Caco-2 (cell line): Measurements from ENCODE around the gene CAND2. TPM values are rescaled to one million over a fixed set of nuclear protein-coding genes. Genes with fewer than 3 reads are reported as not detected.

Experiments
- BruUV-seq: library from RNA; stranded (reverse); fragments of 400-500 nt; replicated peaks from 2 replicates; lab custom pipeline; 2021; lab: Mats Ljungman, UMichigan
- CTCF ChIA-PET: fragments of 300-600 bp; sonication (Branson Sonifier 250); formaldehyde crosslinking; loops from one replicate; lab custom pipeline; 2022; ENCODE audit warnings: antibody characterized with exemption; lab: Charles Lee
- POLR2A ChIA-PET: fragments of 300-600 bp; sonication (Branson Sonifier 250); formaldehyde crosslinking; loops from one replicate; lab custom pipeline; 2022; ENCODE audit warnings: antibody characterized with exemption; lab: Charles Lee
- DNase-seq, 2 experiments: peaks; one replicate each; pipeline versions ENCODE4 v3.0.0 to v3.0.0-alpha.2; 2020 to 2022
- H3K27me3 ChIP-seq: replicated peaks from 2 replicates; pipeline ENCODE4 v1.6.0; 2011; ENCODE audit warnings: low read length; ENCODE audit not compliant: control insufficient read depth, insufficient read depth
- H3K36me3 ChIP-seq: 2 replicates; pipeline ENCODE4 v1.5.1; 2011; ENCODE audit warnings: low read length; ENCODE audit not compliant: control insufficient read depth, insufficient read depth
- H3K4me1 ChIP-seq: fragments of 250-450 bp; sonication (Bioruptor Pico); 2 replicates; pipeline ENCODE4 v1.5.1; 2020; ENCODE audit warnings: mild to moderate bottlenecking
- H3K4me3 ChIP-seq: 2 replicates; pipeline ENCODE4 v1.5.1; 2011; ENCODE audit warnings: low read depth, mild to moderate bottlenecking, control low read depth, low read length
- H3K9me3 ChIP-seq: fragments of 250-450 bp; sonication (Bioruptor Pico); 2 replicates; pipeline ENCODE4 v1.5.1; 2020; ENCODE audit warnings: mild to moderate bottlenecking, moderate library complexity
- H3K27ac Mint-ChIP-seq: one replicate; pipeline ENCODE4 v1.8.0; 2022; ENCODE audit warnings: mixed read lengths; ENCODE audit not compliant: unreplicated experiment
- H3K27me3 Mint-ChIP-seq: one replicate; pipeline ENCODE4 v1.8.0; 2022; ENCODE audit warnings: mixed read lengths; ENCODE audit not compliant: insufficient read depth, unreplicated experiment
- H3K36me3 Mint-ChIP-seq: one replicate; pipeline ENCODE4 v1.8.0; 2022; ENCODE audit warnings: mild to moderate bottlenecking, mixed read lengths; ENCODE audit not compliant: insufficient read depth, unreplicated experiment
- H3K4me1 Mint-ChIP-seq: one replicate; pipeline ENCODE4 v1.8.0; 2022; ENCODE audit warnings: low read depth, mixed read lengths; ENCODE audit not compliant: unreplicated experiment
- H3K4me3 Mint-ChIP-seq: one replicate; pipeline ENCODE4 v1.8.0; 2022; ENCODE audit warnings: mild to moderate bottlenecking, moderate library complexity, mixed read lengths; ENCODE audit not compliant: unreplicated experiment
- H3K9me3 Mint-ChIP-seq: one replicate; pipeline ENCODE4 v1.8.0; 2022; ENCODE audit warnings: mixed read lengths; ENCODE audit not compliant: unreplicated experiment
- CTCF ChIP-seq, 2 experiments: fragments of 200-600 bp in 1 of 2; IDR thresholded peaks; 1 replicate in 1 of 2; 2 replicates in 1 of 2; pipeline versions ENCODE4 v1.5.1 to v1.8.0; 2011 to 2022; ENCODE audit warnings: antibody characterized with exemption in 1 of 2, control low read depth in 1 of 2, inconsistent platforms in 1 of 2, low read depth in 1 of 2, low read length in 1 of 2, mild to moderate bottlenecking in 1 of 2, moderate library complexity in 1 of 2; ENCODE audit not compliant: insufficient read depth in 1 of 2, severe bottlenecking in 1 of 2, unreplicated experiment in 1 of 2
- intact Hi-C: fragments of 100-400 bp; cut with micrococcal nuclease; formaldehyde crosslinking; loops from one replicate; pipeline ENCODE4 v1.10.0; 2022; ENCODE audit not compliant: unreplicated experiment
- total RNA-seq: library from RNA; stranded (reverse); gene quantifications from 2 replicates; pipeline ENCODE4 v1.2.3, GENCODE V29; 2022

Gene CAND2
- total RNA-seq, 1 experiment from 2014 or later, result not detected

GRCh38 chr3:12769761-12770160 is 26.7 kb upstream of the CAND2 start:
- CTCF ChIA-PET, result no interaction called here

GRCh38 chr3:12771236-12771635 is 25.2 kb upstream of the CAND2 start:
- no peaks in the 10 kb centered on the region for H3K27me3 Mint-ChIP-seq
- H3K4me1 Mint-ChIP-seq, result no peaks in the 10 kb centered on the region
- no peaks in the 10 kb centered on the region for H3K4me1 ChIP-seq
- no peaks in the 10 kb centered on the region for H3K36me3 Mint-ChIP-seq
- no peak for TF ChIP-seq CTCF (IDR thresholded peaks at IDR 0.05; ENCODE audit: insufficient read depth in 1 of 2, low read depth in 1 of 2, low read length in 1 of 2, severe bottlenecking in 1 of 2, unreplicated experiment in 1 of 2)
- H3K4me3 Mint-ChIP-seq, result no peak overlapping the region
- POLR2A ChIA-PET, result no interaction called here
- CTCF ChIA-PET, result no interaction called here
- H3K4me3 ChIP-seq, result no peak overlapping the region
- no peaks in the 10 kb centered on the region for H3K9me3 Mint-ChIP-seq
- no peak overlapping the region for H3K27ac Mint-ChIP-seq
- DNase-seq, result no peak
- no TSS peak for BruUV-seq
- H3K9me3 ChIP-seq, result no peaks in the 10 kb centered on the region
- H3K36me3 ChIP-seq, result no peaks in the 10 kb centered on the region
- H3K27me3 ChIP-seq, result no peaks in the 10 kb centered on the region
- intact Hi-C loops, result no loop called here

More at GRCh38 chr3:12769761-12770160, 26.7 kb upstream of the CAND2 start:
- no peaks in the 10 kb centered on the region for H3K4me1 Mint-ChIP-seq
- BruUV-seq, result no TSS peak
- no peaks in the 10 kb centered on the region for H3K9me3 ChIP-seq
- H3K36me3 Mint-ChIP-seq, result no peaks in the 10 kb centered on the region
- H3K27ac Mint-ChIP-seq, result no peak overlapping the region
- no peak for TF ChIP-seq CTCF (IDR thresholded peaks at IDR 0.05; ENCODE audit: insufficient read depth in 1 of 2, low read depth in 1 of 2, low read length in 1 of 2, severe bottlenecking in 1 of 2, unreplicated experiment in 1 of 2)
- no peak overlapping the region for H3K4me3 Mint-ChIP-seq
- intact Hi-C loops, result no loop called here
- no peaks in the 10 kb centered on the region for H3K9me3 Mint-ChIP-seq
- H3K27me3 Mint-ChIP-seq, result no peaks in the 10 kb centered on the region
- DNase-seq, result no peak
- H3K27me3 ChIP-seq, result no peaks in the 10 kb centered on the region
- H3K4me3 ChIP-seq, result no peak overlapping the region
- no peaks in the 10 kb centered on the region for H3K36me3 ChIP-seq
- POLR2A ChIA-PET, result no interaction called here
- H3K4me1 ChIP-seq, result no peaks in the 10 kb centered on the region

DNA sequence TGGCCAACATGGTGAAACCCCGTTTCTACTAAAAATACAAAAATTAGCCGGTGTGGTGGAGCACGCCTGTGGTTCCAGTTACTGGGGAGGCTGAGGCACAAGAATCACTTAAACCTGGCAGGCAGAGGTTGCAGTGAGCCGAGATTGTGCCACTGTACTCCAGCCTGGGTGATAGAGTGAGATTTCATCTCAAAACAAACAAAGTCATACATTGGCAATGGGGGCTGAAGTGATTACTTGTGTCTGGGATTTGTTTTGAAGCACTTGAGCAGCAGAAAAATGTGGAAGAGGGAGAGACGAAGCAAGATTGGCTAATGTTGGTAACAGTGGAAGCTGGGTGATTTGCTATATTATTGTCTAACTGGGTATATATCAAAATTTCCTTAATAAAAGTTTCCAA is 24.0 kb upstream of the CAND2 start:
- no TSS peak for BruUV-seq
- intact Hi-C loops, result no loop called here
- H3K36me3 Mint-ChIP-seq, result no peaks in the 10 kb centered on the region
- DNase-seq, result no peak
- Histone ChIP-seq H3K9me3 (no peaks in the 10 kb centered on the region), H3K27me3 (no peaks in the 10 kb centered on the region), H3K4me3 (no peak overlapping the region), H3K36me3 (no peaks in the 10 kb centered on the region), H3K4me1 (no peaks in the 10 kb centered on the region)
- CTCF ChIA-PET, result no interaction called here
- H3K4me3 Mint-ChIP-seq, result no peak overlapping the region
- H3K4me1 Mint-ChIP-seq, result no peaks in the 10 kb centered on the region
- H3K27ac Mint-ChIP-seq, result no peak overlapping the region
- H3K9me3 Mint-ChIP-seq, result no peaks in the 10 kb centered on the region
- POLR2A ChIA-PET, result no interaction called here
- H3K27me3 Mint-ChIP-seq, result no peaks in the 10 kb centered on the region
- TF ChIP-seq CTCF (IDR thresholded peaks at IDR 0.05; ENCODE audit: insufficient read depth in 1 of 2, low read depth in 1 of 2, low read length in 1 of 2, severe bottlenecking in 1 of 2, unreplicated experiment in 1 of 2), result no peak
